ENCODE measurements around the gene TEPSIN.

TEPSIN gene

DNA sequence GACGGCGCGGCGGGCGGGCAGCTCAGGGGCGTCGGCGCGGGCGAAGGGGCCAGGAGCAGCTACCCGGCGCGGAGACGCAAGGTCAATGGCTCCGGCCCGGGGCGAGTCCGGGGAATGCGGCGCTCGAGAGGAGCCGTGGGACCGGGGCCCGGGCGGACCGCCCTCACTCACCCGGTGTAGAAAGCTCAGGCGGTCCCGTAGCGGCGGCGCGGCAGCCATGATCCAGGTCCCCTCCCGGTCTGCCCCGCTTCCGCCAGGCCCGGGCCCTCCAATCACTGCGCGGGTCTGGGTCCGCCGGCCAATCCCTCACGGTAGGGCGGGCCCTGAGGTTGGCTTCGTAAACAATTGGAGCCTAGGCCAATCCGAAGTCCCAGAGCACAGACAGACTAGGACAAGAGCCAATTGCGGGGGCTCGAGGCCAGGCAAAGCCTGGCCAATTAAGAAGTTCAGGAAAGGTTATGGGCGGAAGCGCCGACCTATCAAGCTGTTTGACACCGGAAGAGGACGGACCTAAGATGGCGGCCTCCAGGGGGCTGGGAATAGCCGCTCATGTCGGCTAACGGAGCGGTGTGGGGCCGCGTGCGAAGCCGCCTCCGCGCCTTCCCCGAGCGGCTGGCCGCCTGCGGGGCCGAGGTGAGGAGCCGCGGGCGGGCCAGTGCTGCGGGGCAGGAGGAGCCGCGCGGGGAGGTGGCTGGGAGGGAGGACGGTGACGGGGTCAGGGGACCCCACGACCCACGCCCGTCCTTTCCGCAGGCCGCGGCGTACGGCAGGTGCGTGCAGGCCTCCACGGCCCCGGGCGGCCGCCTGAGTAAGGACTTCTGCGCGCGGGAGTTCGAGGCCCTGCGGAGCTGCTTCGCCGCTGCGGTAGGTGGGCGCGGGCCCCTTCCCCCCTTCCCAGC is at the start of gene TEPSIN, which contains the start of gene NDUFAF8:
TSS of gene TEPSIN (minus strand) at position 241 of the 899 bp plus-strand sequence. CDS start at position 219, 22 bp downstream.
TSS of gene NDUFAF8 (plus strand) at position 504 of the 899 bp plus-strand sequence. CDS start at position 550, 46 bp downstream.
- DNase-seq (ENCODE audit: low read depth in 1 of 2, low spot score in 1 of 2) = peak; percentile 87 to 91

DNA sequence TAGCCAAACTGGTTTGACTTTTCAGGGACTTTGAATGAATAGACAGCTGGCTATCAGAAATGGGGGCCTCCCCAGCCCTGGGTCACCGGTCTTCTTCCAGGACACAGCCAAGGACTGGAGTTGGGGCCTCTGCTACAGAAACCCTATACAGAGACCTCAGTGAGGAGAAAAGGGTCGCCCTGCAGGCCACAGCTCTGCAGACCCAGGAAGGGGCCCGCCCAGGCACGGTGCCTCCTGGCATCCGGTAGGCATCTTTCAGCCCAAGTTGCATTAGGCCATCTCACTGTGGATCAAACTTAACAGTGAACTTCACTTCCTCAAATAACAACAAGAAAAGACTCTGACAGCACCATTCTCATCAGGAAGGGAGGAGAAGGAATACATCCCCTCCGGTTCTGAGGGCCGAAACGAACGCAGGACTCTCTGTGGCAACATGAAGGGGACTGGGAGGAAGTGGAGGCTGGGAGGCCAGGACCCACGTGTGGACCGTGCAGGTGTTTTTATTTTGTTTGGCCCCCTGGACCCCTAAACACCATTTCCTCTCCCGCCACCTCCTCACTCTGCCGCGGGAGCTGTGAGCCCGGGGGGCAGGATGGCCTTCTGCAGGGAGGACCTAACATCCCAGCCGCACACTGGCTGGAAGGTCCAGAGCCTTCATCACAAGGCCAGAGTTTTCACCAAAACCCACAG is 49.0 kb upstream of the TEPSIN start:
- no peak for DNase-seq (ENCODE audit: low read depth in 1 of 2, low spot score in 1 of 2)

DNA sequence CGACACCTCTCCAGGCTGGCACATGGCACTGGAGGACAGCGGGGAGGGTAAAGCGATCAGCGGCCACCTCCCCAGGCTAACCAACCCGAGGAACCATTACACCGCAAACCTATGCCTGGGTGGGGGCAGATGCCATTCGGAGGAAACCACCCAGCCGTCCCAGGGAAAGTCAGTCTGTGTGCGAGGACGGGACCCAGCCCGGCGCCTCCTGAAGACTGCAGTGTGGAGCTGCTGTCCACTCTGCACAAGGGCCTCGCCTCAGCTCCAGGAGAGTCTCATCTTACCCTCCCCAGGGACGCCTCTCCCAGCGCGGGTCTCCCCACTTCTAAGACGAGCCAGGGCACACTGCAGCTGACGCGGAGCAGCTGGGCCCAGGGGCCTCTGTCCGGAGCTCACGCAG is 48.3 kb upstream of the TEPSIN start:
- DNase-seq (ENCODE audit: low read depth in 1 of 2, low spot score in 1 of 2) = no peak

DNA sequence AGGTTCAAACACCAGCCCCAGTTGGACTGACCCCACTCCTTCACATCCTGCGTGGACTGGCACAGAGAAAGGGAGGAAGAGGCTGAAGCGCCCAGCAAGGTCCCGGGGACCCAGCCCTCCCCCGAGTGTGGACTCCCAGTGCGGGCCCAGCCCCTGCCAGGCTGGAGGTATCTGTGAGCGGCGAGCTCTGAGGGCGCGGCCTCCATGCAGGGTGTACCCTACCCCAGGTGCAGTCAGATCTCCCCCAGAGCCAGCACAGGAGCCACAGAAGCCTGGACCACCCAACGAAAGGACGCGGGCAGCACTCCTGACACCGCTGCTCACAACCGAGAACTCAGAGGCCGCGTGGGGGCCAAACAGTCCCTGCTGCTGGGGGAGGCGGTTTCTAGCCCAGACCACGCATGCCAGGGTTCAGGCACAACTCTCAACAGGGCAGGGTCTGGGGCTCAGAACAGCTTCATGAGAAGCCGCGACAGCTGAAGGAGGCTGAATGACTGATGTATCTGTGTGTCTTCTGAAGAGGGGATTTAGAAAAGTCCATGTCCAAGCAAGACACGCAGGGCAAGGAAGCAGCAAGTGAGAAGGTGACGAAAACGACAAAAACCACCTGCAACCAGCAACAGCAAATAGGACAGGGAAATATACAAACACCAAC is 47.8 kb upstream of the TEPSIN start:
- DNase-seq (ENCODE audit: low read depth in 1 of 2, low spot score in 1 of 2) = no peak

GRCh38 chr17:81285894-81286293 is 47.0 kb upstream of the TEPSIN start:
- no peak for DNase-seq (ENCODE audit: low read depth in 1 of 2, low spot score in 1 of 2)

DNA sequence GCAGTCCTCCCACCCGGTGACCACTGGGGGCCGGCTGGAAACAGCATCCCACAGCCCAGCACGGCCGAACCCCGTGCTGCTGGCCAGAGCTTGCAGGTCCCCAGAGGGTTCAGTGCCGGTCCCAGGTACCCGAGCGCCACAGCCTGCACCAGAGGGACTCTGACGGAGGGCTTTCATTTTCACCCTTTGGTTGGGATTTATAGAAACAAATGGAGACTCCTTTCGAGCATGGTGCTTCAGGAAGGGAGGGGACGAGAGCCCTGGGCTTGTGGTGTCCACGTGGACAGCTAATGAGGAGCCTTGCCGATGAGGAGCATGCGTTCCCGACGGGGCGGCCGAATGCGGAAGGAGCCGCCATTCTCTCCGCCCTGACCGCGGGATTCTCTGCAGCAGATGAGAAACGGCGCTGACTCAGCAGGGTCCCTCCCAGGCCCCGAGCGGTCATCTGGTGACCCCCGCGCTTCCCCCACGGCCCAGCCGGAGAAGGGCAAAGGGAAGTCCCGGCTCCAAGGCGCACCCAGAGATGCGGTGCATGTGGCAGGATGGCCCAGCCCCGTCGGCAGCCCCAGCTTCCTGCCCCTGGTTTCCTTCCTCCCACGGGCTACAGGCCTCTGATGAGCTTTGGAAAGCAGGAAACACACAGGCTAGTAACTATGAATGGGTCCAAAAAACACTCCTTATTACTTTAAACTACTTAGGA is 46.5 kb upstream of the TEPSIN start:
- DNase-seq (ENCODE audit: low read depth in 1 of 2, low spot score in 1 of 2) = peak; percentile 22 to 30

GRCh38 chr17:81282876-81283275 is 44.0 kb upstream of the TEPSIN start:
- no peak for DNase-seq (ENCODE audit: low read depth in 1 of 2, low spot score in 1 of 2)

GRCh38 chr17:81282141-81282540 is 43.3 kb upstream of the TEPSIN start:
- no peak for DNase-seq (ENCODE audit: low read depth in 1 of 2, low spot score in 1 of 2)

DNA sequence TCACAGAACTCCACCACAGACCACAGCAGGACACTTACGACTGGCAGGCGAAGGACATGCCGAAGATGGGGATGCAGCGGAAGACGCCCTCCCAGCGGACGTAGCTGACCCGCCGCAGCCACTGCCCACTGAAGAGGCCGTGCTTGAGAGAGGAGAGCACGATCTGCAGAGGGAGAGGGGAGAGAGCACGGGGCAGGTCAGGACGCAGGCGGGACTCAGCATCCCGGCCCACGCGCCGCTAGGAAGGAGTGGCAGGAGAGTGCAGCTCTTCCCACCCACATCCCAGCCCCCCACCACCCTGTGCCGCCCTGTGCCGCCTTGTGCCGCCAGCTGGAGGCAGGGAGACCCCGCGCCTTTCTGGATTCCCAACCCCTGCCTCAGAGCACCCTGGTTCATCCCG is 41.7 kb upstream of the TEPSIN start:
- DNase-seq (ENCODE audit: low read depth in 1 of 2, low spot score in 1 of 2) = no peak

- DNase-seq (ENCODE audit: low read depth in 1 of 2, low spot score in 1 of 2) = no peak
Observed at GRCh38 chr17:81279278-81280275, 40.7 kb upstream of the TEPSIN start.

GRCh38 chr17:81278831-81279230 is 40.0 kb upstream of the TEPSIN start:
- no peak for DNase-seq (ENCODE audit: low read depth in 1 of 2, low spot score in 1 of 2)

- no peak for DNase-seq (ENCODE audit: low read depth in 1 of 2, low spot score in 1 of 2)
Observed at GRCh38 chr17:81277946-81278693, 39.3 kb upstream of the TEPSIN start.

- no peak for DNase-seq (ENCODE audit: low read depth in 1 of 2, low spot score in 1 of 2)
Observed at GRCh38 chr17:81277421-81277820, 38.6 kb upstream of the TEPSIN start.

DNA sequence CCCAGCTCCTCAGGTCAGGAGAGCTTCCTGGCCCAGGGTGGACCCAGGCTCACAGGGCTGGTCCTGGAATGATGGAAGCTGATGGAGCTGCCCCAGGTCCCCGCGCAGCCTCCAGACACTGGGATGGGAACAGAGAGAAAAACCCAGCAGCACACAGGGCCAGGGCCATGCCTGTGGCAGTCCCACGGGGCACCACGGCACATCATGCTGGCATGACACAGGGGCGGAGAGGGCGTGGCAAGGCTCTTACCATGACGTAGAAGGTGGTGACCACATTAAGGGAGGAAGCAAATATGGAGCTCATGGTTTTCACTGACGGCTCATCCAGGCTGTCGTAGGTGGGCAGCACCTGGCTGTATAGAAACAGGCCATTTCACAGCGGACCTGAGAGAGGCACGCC is 37.9 kb upstream of the TEPSIN start:
- DNase-seq (ENCODE audit: low read depth in 1 of 2, low spot score in 1 of 2) = no peak

- DNase-seq (ENCODE audit: low read depth in 1 of 2, low spot score in 1 of 2) = no peak
Observed at GRCh38 chr17:81274471-81274855, 35.6 kb upstream of the TEPSIN start.

- DNase-seq (ENCODE audit: low read depth in 1 of 2, low spot score in 1 of 2) = no peak
Observed at GRCh38 chr17:81273698-81274470, 35.0 kb upstream of the TEPSIN start.

GRCh38 chr17:81272616-81273015 is 33.8 kb upstream of the TEPSIN start:
- DNase-seq (ENCODE audit: low read depth in 1 of 2, low spot score in 1 of 2) = no peak

- no peak for DNase-seq (ENCODE audit: low read depth in 1 of 2, low spot score in 1 of 2)
Observed at GRCh38 chr17:81271226-81271625, 32.4 kb upstream of the TEPSIN start.
